A673 (cell line): ENCODE data around the gene MSL3. TPM values are rescaled to one million over a fixed set of nuclear protein-coding genes. Genes with fewer than 3 reads are reported as not detected.

Experiments
- BruUV-seq: library from RNA; stranded (reverse); fragments of 400-500 nt; replicated peaks from 2 replicates; lab custom pipeline; 2021; lab: Mats Ljungman, UMichigan
- CTCF ChIA-PET: fragments of 300-600 bp; sonication (Branson Sonifier 250); formaldehyde crosslinking; loops from one replicate; lab custom pipeline; 2022; ENCODE audit warnings: antibody characterized with exemption; lab: Charles Lee
- POLR2A ChIA-PET: fragments of 300-600 bp; sonication (Branson Sonifier 250); formaldehyde crosslinking; loops from one replicate; lab custom pipeline; 2022; ENCODE audit warnings: antibody characterized with exemption; ENCODE audit not compliant: low non-redundant PET; lab: Charles Lee
- DNase-seq: peaks from one replicate; pipeline ENCODE4 v3.0.0-alpha.2; 2015; ENCODE audit warnings: low spot score
- H3K27ac ChIP-seq: fragments of 200-600 bp; sonication (generic); 2 replicates; pipeline ENCODE4 v1.5.1; 2016; ENCODE audit warnings: mixed run types, low read depth, mild to moderate bottlenecking, mixed read lengths, antibody characterized with exemption, low read length; ENCODE audit not compliant: poor library complexity, severe bottlenecking
- H3K27me3 ChIP-seq: fragments of 200-600 bp; sonication (generic); replicated peaks from 2 replicates; pipeline ENCODE4 v1.6.1; 2017; ENCODE audit warnings: mixed run types, low read depth, mild to moderate bottlenecking, mixed read lengths, antibody characterized with exemption, low read length; ENCODE audit not compliant: insufficient read depth, poor library complexity
- H3K36me3 ChIP-seq: fragments of 200-600 bp; sonication (generic); 2 replicates; pipeline ENCODE4 v1.6.1; 2016; ENCODE audit warnings: mixed run types, mild to moderate bottlenecking, mixed read lengths, antibody characterized with exemption, low read length; ENCODE audit not compliant: insufficient read depth, poor library complexity, severe bottlenecking
- H3K4me1 ChIP-seq: fragments of 200-600 bp; sonication (generic); 2 replicates; pipeline ENCODE4 v1.6.1; 2017; ENCODE audit warnings: mixed run types, mild to moderate bottlenecking, mixed read lengths, antibody characterized with exemption, low read length; ENCODE audit not compliant: insufficient read depth, poor library complexity, severe bottlenecking
- H3K4me3 ChIP-seq: fragments of 200-600 bp; sonication (generic); 2 replicates; pipeline ENCODE4 v1.5.1; 2016; ENCODE audit warnings: low read depth, mixed run types, mild to moderate bottlenecking, mixed read lengths, low read length; ENCODE audit not compliant: poor library complexity, severe bottlenecking
- H3K9me3 ChIP-seq: fragments of 200-600 bp; sonication (generic); 2 replicates; pipeline ENCODE4 v1.6.1; 2016; ENCODE audit warnings: mixed run types, low read depth, mild to moderate bottlenecking, mixed read lengths, antibody characterized with exemption, low read length; ENCODE audit not compliant: poor library complexity, severe bottlenecking
- CTCF ChIP-seq: fragments of 300-800, 200-600 bp; sonication (generic); conservative IDR thresholded peaks from 2 replicates; pipeline ENCODE4 v1.5.1; 2017; ENCODE audit warnings: low read depth, mild to moderate bottlenecking, antibody characterized with exemption, low read length, moderate library complexity, mixed read lengths
- EZH2 ChIP-seq: fragments of 200-600 bp; sonication (generic); IDR thresholded peaks from 2 replicates; pipeline ENCODE4 v1.6.1; 2017; ENCODE audit warnings: borderline replicate concordance, low read depth, mild to moderate bottlenecking, mixed read lengths, antibody characterized with exemption, low read length; ENCODE audit not compliant: poor library complexity, severe bottlenecking
- intact Hi-C: fragments of 100-400 bp; cut with micrococcal nuclease; formaldehyde crosslinking; loops from one replicate; pipeline ENCODE4 v1.10.0; 2022; ENCODE audit not compliant: unreplicated experiment
- total RNA-seq: library from RNA; stranded (reverse); gene quantifications from 2 replicates; pipeline ENCODE4 v1.2.3, GENCODE V29; 2021

Gene MSL3
- total RNA-seq, 1 experiment from 2014 or later = 15.8 TPM

- ChIA-PET CTCF (no interaction called here), POLR2A (no interaction called here)
- H3K27me3 ChIP-seq = peaks cover 64% of the 10 kb centered on the region
- no peaks in the 10 kb centered on the region for H3K4me1 ChIP-seq
- BruUV-seq = no TSS peak
- TF ChIP-seq CTCF (no peak), EZH2 (no peak)
- no peak overlapping the region for H3K27ac ChIP-seq
- no peaks in the 10 kb centered on the region for H3K9me3 ChIP-seq
- H3K36me3 ChIP-seq = no peaks in the 10 kb centered on the region
- intact Hi-C loops = no loop called here
- no peak overlapping the region for H3K4me3 ChIP-seq
- no peak for DNase-seq
These were observed 8.0 kb upstream of the MSL3 start for GRCh38 chrX:11750046-11750445.

- intact Hi-C loops = no loop called here
- Histone ChIP-seq H3K4me1 (no peaks in the 10 kb centered on the region), H3K9me3 (no peaks in the 10 kb centered on the region), H3K27ac (no peak overlapping the region), H3K36me3 (no peaks in the 10 kb centered on the region), H3K27me3 (peaks cover 70% of the 10 kb centered on the region), H3K4me3 (no peak overlapping the region)
- no peak for TF ChIP-seq CTCF
- TF ChIP-seq EZH2 = no peak
- ChIA-PET CTCF (no interaction called here), POLR2A (no interaction called here)
- no peak for DNase-seq
- no TSS peak for BruUV-seq
These were observed 7.3 kb upstream of the MSL3 start for GRCh38 chrX:11750694-11751093.

- peaks cover 75% of the 10 kb centered on the region for H3K27me3 ChIP-seq
- BruUV-seq = no TSS peak
- H3K9me3 ChIP-seq = no peaks in the 10 kb centered on the region
- CTCF ChIA-PET = no interaction called here
- no peak overlapping the region for H3K4me3 ChIP-seq
- H3K36me3 ChIP-seq = no peaks in the 10 kb centered on the region
- POLR2A ChIA-PET = no interaction called here
- DNase-seq = no peak
- H3K27ac ChIP-seq = no peak overlapping the region
- no peaks in the 10 kb centered on the region for H3K4me1 ChIP-seq
- TF ChIP-seq EZH2 (no peak), CTCF (no peak)
- intact Hi-C loops = no loop called here
These were observed 6.8 kb upstream of the MSL3 start for GRCh38 chrX:11751261-11751660.
